Activated CD4-positive, alpha-beta T cell treated with anti-CD3 and anti-CD28 coated beads, Interleukin-2, Interleukin-4, amounts not matched to agents 100 ng/mL and 50 ng/mL, durations not matched to agents 16 hours and 8 hours (primary cell): ENCODE measurements around the gene VPS52.
A peak's percentile ranks its signal among the peaks of the same experiment; 100 is the strongest.
"Not testable (repeated sequence)": the region's sequence is repeated elsewhere in the genome, so short reads cannot be mapped to it uniquely, and the experiment has no call there.

Experiments
- DNase-seq: peaks from one replicate; pipeline ENCODE4 v3.0.0-alpha.2; 2020; ENCODE audit warnings: low spot score

VPS52 gene

DNA sequence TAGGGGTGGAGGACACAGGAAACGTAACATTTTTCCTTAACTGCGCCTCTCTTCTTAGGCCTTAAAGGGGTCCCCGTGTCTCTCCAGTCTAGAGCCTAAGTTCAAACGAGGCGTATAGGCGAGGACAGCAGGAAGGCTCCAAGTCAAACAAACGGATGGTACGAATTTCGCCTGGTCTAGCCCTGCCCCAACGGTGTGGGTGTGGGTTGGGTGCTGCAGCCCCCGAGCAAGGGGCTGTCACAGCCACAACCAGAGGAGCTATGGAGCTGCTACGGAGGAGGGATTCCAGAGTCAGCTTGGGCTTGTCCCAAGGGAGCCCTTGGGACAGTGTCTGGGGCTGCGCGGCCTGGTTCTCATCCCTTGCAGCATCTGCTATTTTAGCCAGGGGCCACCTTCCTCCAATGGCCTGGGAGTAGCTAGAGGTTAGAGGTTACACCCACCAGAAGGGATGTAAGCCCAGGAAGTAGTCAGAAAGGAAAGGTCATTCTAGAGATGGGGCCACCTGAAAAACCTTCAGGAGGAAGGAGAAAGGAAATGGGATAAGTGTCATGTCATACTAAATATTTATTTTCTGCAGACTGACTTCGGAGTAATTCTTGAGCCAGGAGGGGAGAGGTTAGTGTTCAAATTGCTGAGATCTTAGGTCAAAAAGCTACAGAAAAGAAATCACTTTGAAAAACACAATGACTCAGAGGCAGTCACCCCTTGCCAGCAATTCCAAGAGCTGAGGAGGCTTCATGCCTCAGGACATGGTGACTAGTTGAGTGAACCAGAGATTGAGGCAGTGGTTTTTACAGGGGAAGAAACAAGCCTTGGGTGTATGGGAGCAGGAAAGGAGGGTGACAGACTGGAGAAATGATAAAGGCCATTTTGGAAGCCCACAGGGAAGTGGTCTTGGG, 21.7 kb downstream of the VPS52 start:
- DNase-seq: peak; percentile 27

DNA sequence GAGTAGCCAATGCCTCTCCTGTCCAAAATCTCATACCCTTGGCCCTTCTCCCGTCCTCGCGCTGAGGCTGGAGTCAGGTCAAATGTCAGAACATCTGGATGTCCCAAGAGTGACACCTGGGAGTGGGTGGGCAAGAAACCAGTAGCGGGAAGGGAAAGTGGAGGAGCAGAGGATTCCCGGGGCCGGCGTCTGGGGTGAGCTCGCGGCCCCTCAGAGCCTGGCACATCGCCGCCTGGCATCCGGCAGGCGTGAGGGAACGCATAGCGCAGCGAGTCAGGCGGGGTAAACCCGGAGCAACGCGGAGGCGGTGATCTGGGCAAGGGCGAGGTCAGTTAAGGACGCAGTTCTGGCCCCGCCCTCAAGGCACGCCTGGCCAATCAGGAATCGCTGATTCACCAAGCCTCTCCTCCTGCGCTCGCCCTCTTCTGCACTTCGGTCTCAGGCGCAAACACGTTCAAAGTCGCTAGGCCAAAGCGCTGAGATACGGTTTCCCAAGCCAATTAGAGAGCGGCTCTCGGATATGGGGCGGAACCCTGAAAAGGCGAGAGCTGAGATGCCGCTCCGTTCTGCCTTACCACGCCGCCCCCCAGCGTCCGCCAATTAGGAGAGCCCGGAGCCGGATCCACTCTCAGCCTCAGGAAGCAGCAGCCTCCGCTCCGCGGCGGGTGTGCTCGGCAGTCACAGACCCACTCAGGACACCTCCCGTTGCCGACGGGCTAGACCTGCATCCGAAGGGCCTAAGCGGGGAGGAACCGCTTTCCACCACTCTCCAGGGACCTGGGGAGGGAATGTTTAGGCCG, 22.5 kb downstream of the VPS52 start:
- peak; percentile 99 for DNase-seq

DNA sequence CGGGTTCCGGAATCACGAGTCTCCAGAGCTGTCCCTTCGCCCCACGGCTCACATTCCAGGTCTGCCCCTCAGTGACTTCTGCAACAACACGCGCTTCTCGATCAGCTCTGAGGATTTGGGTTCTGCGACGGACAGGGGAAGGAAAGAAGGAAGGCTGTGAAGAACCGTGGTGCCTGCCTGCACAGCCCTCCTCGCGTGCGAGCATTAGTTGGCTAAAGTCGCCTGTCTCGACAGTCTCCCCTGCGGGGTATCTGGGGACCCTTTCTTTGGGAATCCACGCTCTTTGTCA, 23.1 kb downstream of the VPS52 start:
- DNase-seq: no peak

DNA sequence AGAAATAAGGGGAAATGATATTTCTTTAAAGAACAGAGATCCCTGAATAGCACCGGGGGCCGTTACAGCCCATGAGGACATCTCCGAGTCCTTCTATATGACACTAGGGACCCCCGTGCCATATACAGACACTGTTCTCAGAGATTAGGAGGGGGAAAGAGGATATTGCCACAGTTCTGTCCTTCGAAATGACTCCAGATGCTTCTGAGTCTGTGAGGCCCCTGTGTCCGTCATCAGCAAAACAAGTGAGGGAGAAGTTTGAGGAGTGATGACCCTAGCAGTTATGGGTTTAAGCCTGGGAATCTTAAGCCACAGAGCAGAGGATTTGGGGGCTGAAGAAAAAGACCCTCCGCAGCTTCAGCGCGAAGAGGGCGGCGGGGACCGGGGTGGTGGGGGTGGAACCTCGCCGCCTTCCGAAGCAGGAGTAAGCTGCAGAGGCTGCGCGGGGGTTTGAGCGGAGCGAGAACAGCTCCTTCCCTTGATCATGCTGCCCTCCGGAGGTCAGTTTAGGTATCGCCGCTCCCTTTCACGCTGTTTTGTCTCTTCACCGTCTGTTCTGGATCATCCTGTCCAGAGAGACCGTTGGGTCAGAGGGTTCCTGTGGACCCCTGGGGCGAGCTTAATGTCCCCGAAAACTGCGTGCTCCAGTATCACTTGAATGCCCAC, 23.6 kb downstream of the VPS52 start:
- peak; percentile 93 for DNase-seq

DNA sequence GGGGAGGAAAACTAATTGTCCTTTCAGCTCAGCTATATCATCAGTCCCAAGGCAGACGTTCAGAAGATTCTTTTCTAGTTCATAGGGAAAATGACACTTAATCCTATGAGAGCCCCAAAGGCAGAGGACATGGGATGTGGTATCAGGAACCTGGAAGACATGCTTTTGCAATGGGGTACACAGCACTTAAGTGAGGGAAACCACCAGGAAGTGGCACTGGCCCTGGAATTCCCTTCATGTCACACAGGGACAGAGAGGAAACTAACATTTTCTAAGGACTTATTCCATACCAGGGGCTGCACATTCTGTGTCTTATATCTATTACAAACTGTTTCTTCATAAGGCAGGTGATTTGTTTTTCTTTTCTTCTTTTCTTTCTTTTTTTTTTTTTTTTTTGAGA, 28.2 kb downstream of the VPS52 start:
- no peak for DNase-seq

DNA sequence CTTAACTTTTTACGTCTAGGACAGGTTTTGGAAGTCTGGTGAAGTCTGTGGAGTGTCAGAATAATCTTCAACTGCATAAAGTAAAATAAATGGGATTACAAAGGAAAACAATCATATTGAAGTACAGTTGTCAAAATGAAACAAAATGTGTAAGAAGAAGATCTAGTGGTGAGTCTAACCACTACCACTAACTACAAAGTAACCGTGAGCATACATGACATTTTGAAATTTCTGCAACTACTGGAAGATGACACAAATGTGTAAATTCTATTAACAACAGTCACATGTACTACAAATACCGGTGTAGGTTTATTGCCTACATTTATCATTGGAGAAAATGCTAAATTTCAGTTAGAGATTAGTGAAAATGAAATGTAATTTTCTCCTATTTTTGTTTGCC, 29.7 kb downstream of the VPS52 start:
- peak; percentile 70 for DNase-seq

DNA sequence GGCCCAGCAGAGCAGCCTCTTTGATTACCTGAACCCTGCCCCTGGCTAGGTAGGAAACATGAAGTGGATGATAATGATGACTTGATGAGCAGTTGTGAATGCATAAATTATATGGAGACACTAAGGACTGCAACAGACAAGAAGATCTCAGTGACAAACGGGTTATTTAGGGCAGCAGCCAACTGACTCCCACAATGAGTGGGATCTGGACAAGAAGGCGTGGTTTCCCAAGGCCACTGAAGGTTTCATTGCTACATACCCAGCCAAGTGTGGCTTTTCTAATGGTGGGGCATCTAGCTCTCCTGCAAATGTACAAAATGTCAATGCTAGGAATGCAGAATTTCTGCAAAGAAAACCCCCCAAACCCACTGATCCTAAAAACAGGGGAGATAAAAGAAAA, 33.9 kb downstream of the VPS52 start:
- no peak for DNase-seq

DNA sequence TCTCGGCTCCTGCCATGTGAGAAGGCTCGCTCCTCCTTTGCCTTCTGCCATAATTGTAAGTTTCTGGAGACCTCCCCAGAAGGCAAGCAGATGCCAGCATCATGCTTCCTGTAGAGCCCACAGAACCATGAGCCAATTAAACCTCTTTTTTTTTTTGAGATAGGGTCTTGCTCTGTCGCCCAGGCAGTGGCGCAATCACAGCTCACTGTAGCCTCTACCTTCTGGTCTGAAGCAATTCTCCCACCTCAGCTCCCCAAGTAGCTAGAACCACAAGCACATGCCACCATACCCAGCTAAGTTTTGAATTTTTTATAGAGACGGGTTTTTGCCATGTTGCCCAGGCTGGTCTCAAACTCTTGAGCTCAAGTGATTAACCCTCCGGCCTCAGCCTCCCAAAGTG, 34.8 kb downstream of the VPS52 start:
- no peak for DNase-seq

DNA sequence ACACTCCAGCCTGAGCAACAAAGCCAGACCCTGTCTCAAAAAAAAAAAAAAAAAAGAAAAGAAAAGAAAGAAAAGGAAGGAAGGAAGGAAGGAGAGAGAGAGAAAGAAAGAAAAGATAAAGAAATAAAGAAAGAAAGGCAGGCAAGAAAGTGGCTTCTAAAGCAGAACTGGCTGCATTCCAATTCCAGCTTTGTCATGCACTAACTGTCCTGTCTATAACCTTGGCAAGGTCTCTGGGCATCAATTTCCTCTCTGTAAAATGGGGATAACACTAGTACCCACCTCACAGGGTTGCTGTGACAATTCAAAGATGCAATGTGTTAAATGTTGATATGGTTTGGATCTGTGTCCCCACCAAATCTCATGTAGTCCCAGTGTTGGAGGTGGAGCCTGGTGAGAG, 35.3 kb downstream of the VPS52 start:
- DNase-seq: no peak

DNA sequence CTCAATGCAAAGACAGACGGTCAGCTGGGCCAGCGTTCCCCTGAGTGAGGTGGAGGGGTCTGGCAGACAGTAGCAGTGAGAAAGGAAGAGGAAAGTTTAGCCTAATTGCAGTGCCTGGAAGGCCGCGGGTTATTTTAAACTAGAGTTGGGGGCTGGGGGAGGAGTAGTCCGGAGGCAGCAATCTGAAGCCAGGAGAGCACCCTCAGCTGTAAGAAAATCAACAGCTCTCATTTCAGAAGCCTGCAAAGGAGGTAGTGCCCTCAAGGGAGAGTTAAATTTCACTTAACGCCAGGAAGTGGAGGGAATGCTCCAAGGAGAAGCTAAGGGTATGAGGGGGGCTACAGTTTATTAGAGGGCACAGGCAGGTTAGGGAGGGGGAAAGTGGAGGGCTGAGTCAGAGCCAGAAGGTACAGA, 36.4 kb downstream of the VPS52 start:
- no peak for DNase-seq

DNA sequence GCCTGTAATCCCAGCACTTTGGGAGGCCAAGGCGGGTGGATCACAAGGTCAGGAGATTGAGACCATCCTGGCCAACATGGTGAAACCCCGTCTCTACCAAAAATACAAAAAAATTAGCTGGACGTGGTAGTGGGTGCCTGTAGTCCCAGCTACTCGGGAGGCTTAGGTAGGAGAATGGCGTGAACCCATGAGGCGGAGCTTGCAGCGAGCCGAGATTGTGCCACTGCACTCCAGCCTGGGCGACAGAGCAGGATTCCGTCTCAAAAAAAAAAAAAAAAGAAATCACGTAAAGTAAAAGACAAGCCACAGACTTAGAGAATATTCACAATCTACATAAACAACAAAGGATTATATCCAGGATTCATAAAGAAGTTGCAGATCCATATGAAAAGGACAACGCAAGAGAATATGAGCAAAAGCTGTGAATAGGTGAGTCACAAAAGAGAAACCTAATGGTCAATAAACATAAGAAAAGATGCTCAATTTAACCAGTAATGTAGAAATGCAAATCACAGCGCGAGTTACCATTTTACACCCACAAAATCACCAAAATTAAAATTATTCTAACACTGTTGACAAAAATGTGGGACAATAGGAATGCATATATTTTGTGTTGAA, 45.1 kb downstream of the VPS52 start:
- DNase-seq: not testable (repeated sequence)

DNA sequence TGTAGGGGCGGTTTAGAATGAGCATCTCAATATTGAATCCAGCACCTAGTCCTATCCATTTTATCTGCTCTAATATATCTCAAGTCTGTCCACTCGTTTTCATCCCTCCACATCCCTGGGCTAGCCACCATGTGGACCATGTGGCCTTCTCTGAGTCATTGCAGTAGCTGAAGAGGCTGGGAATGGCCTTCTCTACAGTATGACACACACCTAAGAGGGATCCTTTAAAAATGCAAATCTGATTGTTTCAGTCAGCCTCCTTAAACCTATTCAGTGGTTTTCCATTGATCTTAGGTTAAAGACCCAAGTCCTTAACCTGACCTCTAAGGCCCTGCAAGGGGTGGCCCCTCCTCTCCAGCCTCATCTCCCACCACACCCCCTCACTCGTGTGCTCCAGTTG, 54.0 kb downstream of the VPS52 start:
- no peak for DNase-seq

DNA sequence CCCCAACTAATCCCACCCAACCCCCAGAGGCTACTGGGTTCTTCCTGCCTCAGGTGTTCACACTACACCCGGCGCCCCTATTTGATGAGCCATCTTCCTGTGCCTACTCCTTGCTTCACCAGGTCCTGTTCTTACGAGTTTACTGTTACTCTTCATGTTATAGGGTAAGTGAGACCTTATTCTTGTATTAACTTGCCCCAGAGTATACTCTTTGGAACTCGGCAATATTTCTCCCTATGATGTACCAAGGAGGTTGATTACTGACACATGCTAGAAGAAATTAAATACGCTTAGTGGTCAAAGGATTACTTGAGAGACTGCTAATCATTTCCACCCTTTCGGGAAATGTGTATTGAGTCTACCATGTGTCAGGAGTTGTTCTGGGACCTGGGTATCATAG, 54.4 kb downstream of the VPS52 start:
- DNase-seq: no peak

DNA sequence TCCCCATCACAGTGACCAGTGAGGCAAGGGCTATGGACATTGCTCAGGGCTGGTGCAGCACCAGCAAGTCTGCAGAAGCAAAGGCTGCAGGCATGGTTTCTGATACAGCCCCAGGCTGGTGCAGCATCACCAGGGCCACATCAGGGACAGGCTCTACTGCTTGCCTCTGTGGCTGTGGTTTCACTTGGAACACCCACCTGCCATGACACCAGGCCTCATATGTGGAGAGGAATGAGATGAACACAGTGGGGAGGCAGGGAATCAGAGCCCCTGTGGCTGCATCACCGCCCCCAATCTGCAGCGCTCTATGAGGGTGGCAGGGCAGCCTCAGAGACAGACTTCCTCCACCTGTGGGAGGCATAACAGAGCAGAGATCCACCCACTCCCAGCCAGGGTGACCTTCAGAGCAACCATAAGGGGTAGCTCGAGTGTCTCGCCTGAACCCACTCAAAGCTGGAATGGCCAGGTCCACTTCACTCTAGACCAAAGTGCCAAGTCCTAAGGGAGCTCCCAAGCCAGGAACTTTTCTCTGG, 55.5 kb downstream of the VPS52 start:
- no peak for DNase-seq

DNA sequence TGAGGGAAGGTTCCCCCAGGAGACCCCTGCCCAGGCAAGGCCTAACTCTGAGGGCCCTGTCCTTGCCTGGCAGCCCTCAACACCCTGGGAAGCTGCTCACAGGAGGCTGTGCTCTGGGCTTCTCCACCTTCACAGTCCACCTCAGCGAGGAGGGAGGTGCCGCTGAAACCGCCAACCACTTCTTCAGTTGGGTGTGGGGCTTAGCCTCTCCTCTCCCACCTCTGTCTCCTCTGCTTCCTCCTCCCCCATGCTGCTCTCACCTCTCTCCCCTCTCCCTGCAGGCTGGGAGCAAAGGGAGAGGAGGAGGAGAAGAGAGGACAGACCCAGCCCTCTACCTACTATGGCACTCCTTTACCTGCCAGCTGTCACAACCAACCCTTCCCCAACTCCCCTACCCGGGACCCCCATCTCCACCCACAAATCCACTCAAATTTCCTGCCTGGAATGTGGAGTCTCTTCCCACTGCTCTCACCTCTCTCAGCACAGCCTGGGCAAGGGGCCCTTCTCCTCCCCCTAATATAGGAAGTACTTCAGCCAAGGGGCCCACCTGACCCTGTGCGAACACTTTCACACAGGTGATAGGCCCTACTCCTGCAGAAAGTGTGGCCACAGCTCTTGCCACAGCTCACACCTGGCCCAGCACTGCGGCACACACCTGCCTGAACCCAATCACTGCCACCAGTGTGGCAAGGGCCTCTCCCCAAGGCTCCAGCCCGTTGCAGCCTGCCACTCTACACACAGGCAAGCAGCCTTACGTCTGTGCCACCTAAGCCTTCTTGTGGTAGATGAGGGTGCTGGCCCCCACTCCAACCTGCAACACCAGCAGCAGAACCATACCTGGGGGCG, 56.2 kb downstream of the VPS52 start:
- no peak for DNase-seq

DNA sequence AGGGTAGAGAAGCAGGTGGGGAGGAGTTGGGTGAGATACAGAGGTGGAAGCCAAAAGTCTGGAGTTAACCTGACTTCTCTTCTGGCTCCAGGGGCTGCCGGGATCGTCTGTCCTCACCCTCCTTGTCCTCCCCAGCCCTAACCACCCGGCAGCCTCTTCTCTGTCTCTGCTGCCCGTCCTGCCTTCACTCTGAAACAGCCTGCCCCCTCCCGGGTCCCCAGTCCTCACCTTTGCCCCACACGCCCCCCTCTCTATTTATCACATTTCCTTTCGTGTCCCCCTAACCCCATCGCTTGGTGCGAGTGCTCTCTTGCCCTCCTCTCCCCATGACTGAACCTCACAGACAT, 57.7 kb downstream of the VPS52 start:
- no peak for DNase-seq

DNA sequence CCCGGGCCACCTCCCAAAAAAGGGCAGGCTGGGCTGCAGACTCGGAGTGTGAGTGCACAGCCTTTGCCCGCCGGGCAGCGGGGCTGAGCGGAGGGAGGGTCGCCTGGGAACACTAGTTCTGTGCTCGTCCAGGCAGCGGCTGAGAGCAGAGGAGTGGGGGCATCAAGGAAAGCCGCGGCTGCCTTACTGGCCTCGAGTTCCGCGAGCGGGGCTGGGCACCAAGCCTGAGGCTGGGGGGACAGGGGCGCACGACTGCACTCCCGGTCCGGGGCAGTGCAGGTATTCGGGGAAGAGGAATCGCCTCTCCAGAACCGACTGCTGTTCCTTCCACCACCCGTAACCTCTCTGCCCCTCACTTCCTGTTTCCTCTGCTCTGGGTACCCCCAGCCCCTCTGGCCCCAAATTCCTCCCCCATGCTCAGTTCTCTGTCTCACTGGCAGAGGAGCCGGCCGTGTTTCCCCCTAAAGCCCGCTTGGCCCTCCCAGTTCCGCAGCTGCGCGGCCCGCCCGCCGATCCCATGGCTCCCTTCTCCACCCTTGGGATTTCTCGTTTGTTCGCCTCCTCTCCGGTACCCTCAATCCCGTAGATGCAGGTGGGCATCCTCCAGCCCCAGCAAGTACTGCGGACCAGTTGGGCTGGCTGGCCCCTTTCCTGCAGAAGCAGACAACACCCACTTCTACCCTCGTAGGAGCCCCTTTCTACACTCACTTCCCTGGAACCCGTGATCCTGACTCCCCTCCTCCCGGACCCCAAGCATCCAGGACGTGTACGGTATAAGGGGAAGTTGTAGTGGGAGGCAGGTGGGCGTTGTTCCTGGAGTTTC, 58.3 kb downstream of the VPS52 start:
- no peak for DNase-seq

DNA sequence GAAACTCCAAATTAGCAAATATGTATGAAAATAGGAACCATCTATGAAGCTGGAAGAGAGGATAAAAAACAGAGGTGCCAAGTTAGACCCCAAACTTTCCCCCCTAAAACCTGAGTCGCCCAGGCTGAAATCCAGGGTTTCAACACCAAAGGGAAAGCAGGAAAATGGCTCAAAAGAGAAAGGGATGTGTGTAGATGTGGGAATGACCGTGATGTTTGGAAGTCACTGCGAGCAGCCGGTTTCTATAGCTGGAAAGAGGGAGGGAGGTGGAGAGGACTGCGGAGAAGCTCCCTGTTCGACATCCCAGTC, 58.9 kb downstream of the VPS52 start:
- DNase-seq: no peak

DNA sequence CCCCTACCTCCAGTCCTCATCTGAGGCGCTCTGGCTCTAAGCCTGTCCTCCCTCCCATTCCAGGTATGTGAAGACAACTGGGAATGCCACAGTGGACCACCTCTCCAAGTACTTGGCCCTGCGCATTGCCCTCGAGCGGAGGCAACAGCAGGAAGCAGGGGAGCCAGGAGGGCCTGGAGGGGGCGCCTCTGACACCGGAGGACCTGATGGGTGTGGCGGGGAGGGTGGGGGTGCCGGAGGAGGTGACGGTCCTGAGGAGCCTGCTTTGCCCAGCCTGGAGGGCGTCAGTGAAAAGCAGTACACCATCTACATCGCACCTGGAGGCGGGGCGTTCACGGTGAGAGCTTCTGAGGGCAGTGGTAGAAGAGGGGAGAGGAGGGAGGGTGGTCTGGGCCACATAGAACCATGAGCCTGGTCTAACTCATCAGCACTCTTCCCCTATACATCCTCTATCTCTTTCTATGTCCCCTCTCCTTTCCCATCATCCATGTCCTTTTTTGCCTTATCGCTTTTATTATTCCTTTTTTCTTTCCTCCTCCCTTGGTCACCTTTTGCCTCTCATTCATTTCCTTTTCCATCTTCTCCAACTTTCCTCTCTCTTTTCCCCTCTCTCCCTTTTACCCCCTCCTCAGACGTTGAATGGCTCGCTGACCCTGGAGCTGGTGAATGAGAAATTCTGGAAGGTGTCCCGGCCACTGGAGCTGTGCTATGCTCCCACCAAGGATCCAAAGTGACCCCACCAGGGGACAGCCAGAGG, 59.8 kb downstream of the VPS52 start:
- DNase-seq: no peak

DNA sequence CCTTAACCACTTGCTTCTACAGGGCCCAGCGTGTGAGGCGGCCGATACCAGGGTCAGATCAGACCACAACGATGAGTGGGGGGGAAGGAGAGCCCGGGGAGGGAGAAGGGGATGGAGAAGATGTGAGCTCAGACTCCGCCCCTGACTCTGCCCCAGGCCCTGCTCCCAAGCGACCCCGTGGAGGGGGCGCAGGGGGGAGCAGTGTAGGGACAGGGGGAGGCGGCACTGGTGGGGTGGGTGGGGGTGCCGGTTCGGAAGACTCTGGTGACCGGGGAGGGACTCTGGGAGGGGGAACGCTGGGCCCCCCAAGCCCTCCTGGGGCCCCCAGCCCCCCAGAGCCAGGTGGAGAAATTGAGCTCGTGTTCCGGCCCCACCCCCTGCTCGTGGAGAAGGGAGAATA, 60.5 kb downstream of the VPS52 start:
- DNase-seq: no peak
